HG03039 (cell line): ENCODE data around the gene IDE.
"Not testable (repeated sequence)": the region's sequence is repeated elsewhere in the genome, so short reads cannot be mapped to it uniquely, and the experiment has no call there.

Source experiments
- ATAC-seq: cut with Tn5 transposase; IDR thresholded peaks from one replicate; pipeline ENCODE4 v1.9.1; 2021; ENCODE audit warnings: mild to moderate bottlenecking, moderate library complexity; ENCODE audit not compliant: unreplicated experiment

The IDE gene

GRCh38 chr10:92420546-92421275 lies 153.2 kb downstream of the IDE start:
- no peak for ATAC-seq

GRCh38 chr10:92419740-92420545 lies 153.9 kb downstream of the IDE start:
- ATAC-seq = no peak

GRCh38 chr10:92418891-92419290 lies 155.0 kb downstream of the IDE start:
- ATAC-seq = no peak

DNA sequence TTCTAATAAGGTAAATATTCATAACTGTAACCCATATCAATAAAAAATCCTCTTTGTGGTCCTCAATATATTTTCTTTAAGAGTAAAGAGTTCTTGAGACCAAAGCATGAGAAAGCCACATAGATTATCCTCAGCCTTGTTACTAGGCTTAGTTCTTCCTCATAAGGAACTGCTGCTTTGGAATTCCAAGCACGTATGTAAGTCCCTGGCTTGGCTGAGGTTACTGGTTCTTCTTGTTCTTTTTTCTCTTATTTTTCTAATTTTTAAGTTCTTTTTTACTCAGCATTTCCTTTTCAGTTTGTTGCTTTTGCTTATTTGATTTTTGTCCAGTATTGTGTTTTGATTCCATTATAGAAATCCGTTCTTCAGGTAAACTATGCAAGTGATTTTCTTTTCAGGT lies 155.7 kb downstream of the IDE start:
- ATAC-seq = no peak

- no peak for ATAC-seq
Observed at GRCh38 chr10:92413519-92413918, 160.4 kb downstream of the IDE start.

GRCh38 chr10:92413011-92413410 lies 160.9 kb downstream of the IDE start:
- ATAC-seq = no peak

GRCh38 chr10:92411406-92411805 lies 162.5 kb downstream of the IDE start:
- no peak for ATAC-seq

DNA sequence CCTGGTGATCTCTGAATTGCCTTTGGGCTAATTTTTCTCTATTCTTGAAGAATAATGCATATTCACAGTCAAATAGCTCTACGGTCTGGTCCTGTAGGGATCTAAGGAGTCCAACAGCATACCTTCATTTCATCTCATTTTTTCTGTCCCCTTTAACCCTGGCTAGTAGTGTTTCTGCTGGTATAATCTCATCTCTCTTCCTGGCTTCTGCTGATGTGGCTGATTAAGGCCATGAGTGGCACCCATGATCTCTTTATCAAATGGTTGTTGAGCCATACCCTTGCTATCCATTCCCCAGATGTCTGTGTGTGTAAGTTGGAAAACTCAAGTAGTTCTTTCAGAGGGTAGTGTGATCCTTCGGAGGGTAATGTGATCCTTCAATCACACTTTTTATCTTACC lies 163.4 kb downstream of the IDE start:
- ATAC-seq = no peak

DNA sequence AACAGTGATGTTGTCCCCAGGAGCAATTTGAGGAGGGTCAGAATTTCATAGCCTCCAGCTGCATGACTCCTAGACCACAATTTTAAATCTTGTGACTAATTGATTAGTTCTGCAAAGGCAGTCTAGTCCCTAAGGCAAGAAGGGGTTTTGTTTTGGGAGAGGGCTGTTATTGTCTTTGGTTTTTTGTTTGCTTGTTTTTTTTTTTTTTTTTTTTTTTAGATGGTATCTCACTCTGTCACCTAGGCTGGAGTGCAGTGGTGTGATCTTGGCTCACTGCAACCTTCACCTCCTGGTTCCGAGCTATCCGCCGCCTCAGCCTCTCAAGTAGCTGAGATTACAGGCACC lies 165.9 kb downstream of the IDE start:
- ATAC-seq = no peak

DNA sequence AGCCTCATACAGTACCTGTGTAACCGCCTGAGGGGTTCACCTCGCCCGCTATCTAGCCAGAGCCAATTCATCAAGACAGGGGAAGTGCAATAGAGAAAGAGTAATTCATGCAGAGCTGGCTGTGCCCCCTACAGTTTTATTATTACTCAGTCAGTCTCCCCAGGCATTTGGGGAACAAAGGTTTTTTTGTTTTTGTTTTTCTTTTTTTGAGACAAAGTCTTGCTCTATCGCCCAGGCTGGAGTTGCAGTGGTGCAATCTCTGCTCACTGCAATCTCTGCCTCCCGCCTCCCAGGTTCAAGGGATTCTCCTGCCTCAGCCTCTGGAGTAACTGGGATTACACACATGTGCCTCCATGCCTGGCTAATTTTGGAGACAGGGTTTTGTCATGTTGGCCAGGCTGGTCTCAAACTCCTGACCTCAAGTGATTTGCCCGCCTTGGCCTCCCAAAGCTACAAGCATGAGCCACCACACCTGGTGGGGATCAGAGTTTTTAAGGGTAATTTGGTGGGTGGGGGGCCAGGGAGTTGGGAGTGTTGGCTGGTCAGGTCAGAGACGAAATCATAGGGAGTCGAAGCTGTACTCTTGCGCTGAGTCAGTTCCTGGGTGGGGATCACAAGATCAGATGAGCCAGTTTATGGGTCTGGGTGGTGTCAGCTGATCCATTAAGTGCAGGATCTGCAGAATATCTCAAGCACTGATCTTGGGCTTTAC lies 166.4 kb downstream of the IDE start:
- ATAC-seq = no peak

DNA sequence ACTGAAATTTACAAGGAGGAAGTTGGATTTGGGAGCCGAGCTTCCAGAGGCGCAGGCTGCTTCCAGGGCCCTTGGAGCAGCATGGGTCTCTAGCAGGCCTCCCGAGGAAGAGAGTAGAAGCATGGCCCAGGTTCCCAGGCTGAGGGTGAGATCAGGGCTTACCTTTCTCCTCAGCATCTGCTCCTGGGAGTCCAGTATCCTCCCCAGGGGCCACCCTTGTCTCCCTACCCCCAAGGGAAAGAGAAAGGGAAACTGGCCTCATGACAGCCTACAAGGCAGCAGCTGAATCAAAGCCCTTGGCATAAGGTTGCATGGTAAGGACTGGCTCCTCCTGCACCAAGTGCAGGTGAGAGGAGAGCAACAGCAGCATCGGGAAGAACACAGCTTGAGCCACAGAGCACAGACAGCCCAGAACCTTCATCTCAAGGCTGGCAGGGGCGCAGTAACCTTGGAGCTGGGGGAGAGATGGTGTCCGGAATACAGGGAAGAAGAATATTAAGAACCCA lies 168.4 kb downstream of the IDE start:
- no peak for ATAC-seq

GRCh38 chr10:92404612-92405418 lies 169.1 kb downstream of the IDE start:
- no peak for ATAC-seq

- not testable (repeated sequence) for ATAC-seq
Observed at GRCh38 chr10:92402234-92402633, 171.7 kb downstream of the IDE start.
